ENCODE data around the gene MAZ. TPM values are rescaled to one million over a fixed set of nuclear protein-coding genes. Genes with fewer than 3 reads are reported as not detected.

The MAZ gene
- total and polyA plus RNA-seq, 2 donors (not counting 3 experiments of a cell fraction or from before 2014, with no cell fraction given): 165 to 311 TPM

DNA sequence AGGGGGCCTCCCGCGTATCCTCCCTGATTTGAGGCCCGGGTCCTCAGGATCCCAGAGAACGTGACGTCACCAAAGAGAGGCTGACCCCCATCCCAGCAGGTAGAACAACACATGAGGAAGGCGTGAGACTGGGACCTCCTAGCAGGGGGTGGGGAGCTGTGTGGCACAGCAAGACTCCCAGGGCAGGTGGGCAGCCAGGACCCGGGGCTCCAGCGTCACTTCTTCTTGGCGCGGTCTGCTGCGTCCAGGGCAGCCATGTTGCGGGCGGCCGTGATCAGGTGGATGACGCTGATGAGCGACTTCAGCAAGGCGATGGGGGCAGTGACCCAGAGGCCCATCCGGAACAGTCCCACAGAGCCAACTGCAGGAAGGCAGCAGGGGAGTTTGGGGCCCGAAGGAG, 52.6 kb downstream of the MAZ start:
- TF ChIP-seq, protein P1, sequence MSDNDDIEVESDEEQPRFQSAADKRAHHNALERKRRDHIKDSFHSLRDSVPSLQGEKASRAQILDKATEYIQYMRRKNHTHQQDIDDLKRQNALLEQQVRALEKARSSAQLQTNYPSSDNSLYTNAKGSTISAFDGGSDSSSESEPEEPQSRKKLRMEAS (IDR thresholded peaks at IDR 0.05; ENCODE audit: insufficient read depth, insufficient read length): no peak
- no peak for TF ChIP-seq POLR2AphosphoS5 (IDR thresholded peaks at IDR 0.05; ENCODE audit: insufficient read depth, low read depth, low read length)
- H3K4me1 ChIP-seq (ENCODE audit: control insufficient read depth, extremely low read depth, insufficient read depth, low read length): peaks cover 7% of the 10 kb centered on the region
- no peaks in the 10 kb centered on the region for H3K9me1 ChIP-seq (replicated peaks; ENCODE audit: control insufficient read depth, extremely low read depth, insufficient read depth, low read length)
- H3K4me2 ChIP-seq (ENCODE audit: insufficient read depth, low read length): no peak overlapping the region
- intact Hi-C loops (cut with micrococcal nuclease) (no loop called here), dilution Hi-C loops (cut with MboI; ENCODE audit: extremely low pct_ligation_motif_present, low sequenced_read_pairs) (no loop called here)
- H3K36me3 ChIP-seq (ENCODE audit: control insufficient read depth in 2 of 2, extremely low read depth in 1 of 2, insufficient read depth in 2 of 2, low read length in 2 of 2): peaks cover 0 to 19% of the 10 kb centered on the region in 2 experiments
- no TSS peak for BruUV-seq (replicated peaks)
- H2AFZ ChIP-seq (ENCODE audit: low read depth, low read length): no peak overlapping the region
- no peaks in the 10 kb centered on the region for H3K27me3 ChIP-seq (ENCODE audit: control insufficient read depth in 2 of 2, insufficient read depth in 2 of 2, low read length in 2 of 2)
- FAIRE-seq (no peak), DNase-seq (ENCODE audit: low read depth, low spot score) (no peak)
- H3K79me2 ChIP-seq (ENCODE audit: control insufficient read depth, insufficient read depth, low read length): peaks cover 14% of the 10 kb centered on the region
- H4K20me1 ChIP-seq (replicated peaks; ENCODE audit: control insufficient read depth, extremely low read depth, insufficient read depth, low read length): no peaks in the 10 kb centered on the region
- H3K4me3 ChIP-seq (replicated peaks in 1 of 3; ENCODE audit: insufficient read depth in 1 of 3, low read depth in 1 of 3, low read length in 3 of 3): no peak overlapping the region
- no peak overlapping the region for H3K9ac ChIP-seq (replicated peaks; ENCODE audit: extremely low read depth, insufficient read depth, low read length)
- H3K9me3 ChIP-seq (replicated peaks; ENCODE audit: control insufficient read depth, insufficient read depth, low read length): no peaks in the 10 kb centered on the region
- ChIA-PET POLR2A (no interaction called here), CTCF (no interaction called here)
- H3K27ac ChIP-seq (ENCODE audit: insufficient read depth, low read depth, low read length): no peak overlapping the region

DNA sequence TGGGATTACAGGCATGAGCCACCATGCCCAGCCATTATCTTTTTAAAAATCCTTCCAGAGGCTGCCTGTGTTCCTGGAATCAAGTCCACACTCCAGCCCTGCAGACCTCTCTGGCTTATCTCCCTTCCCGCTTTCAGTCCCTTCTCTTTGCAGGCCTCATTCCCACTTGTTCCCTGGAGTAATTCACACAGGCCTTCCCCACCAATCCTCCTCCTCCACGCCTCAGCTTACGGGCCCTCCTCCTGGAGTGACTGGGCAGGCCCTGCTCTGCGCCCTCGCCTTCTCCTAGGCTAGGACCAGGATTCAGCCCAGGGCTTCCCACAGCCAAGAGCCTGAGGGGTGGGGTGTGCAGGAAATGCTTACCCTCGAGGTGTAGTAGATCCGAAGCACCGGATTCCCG, 53.9 kb downstream of the MAZ start:
- H3K79me2 ChIP-seq (ENCODE audit: control insufficient read depth, insufficient read depth, low read length): peaks cover 14% of the 10 kb centered on the region
- dilution Hi-C loops (cut with MboI; ENCODE audit: extremely low pct_ligation_motif_present, low sequenced_read_pairs) (no loop called here), intact Hi-C loops (cut with micrococcal nuclease) (no loop called here)
- CTCF ChIA-PET: interaction anchor here (3.9 kb wide), 1 partner anchor 12 kb away, joined by 19 read pairs; no protein-coding TSS in a partner anchor
- TF ChIP-seq MYC (IDR thresholded peaks at IDR 0.05; ENCODE audit: low read depth, low read length) (no peak), FOS (IDR thresholded peaks at IDR 0.05; ENCODE audit: borderline replicate concordance, insufficient read depth, low read length) (no peak), EZH2 (IDR thresholded peaks at IDR 0.05; ENCODE audit: borderline replicate concordance, low read depth, low read length, severe bottlenecking) (no peak), CTCF (IDR thresholded peaks at IDR 0.05; ENCODE audit: extremely low read depth in 1 of 2, insufficient read depth in 1 of 2, low read depth in 1 of 2, low read length in 2 of 2) (no peak), GATA2 (IDR thresholded peaks at IDR 0.05; ENCODE audit: insufficient read depth, insufficient read length, low read depth, low read length) (no peak), POLR2A (IDR thresholded peaks at IDR 0.05; ENCODE audit: low read depth, low read length) (no peak), JUN (IDR thresholded peaks at IDR 0.05; ENCODE audit: borderline replicate concordance, insufficient read depth, insufficient read length, low read depth) (no peak), POLR2AphosphoS5 (IDR thresholded peaks at IDR 0.05; ENCODE audit: insufficient read depth, low read depth, low read length) (no peak)
- TF ChIP-seq, protein P1 (IDR thresholded peaks at IDR 0.05; ENCODE audit: insufficient read depth, insufficient read length): no peak
- POLR2A ChIA-PET: no interaction called here
- no peaks in the 10 kb centered on the region for H4K20me1 ChIP-seq (replicated peaks; ENCODE audit: control insufficient read depth, extremely low read depth, insufficient read depth, low read length)
- H3K9me1 ChIP-seq (replicated peaks; ENCODE audit: control insufficient read depth, extremely low read depth, insufficient read depth, low read length): no peaks in the 10 kb centered on the region
- H3K9ac ChIP-seq (replicated peaks; ENCODE audit: extremely low read depth, insufficient read depth, low read length): no peak overlapping the region
- H3K36me3 ChIP-seq (ENCODE audit: control insufficient read depth in 2 of 2, extremely low read depth in 1 of 2, insufficient read depth in 2 of 2, low read length in 2 of 2): peaks cover 0 to 19% of the 10 kb centered on the region in 2 experiments
- no peaks in the 10 kb centered on the region for H3K9me3 ChIP-seq (replicated peaks; ENCODE audit: control insufficient read depth, insufficient read depth, low read length)
- H2AFZ ChIP-seq (ENCODE audit: low read depth, low read length): no peak overlapping the region
- H3K27me3 ChIP-seq (ENCODE audit: control insufficient read depth in 2 of 2, insufficient read depth in 2 of 2, low read length in 2 of 2): no peaks in the 10 kb centered on the region
- H3K4me2 ChIP-seq (ENCODE audit: insufficient read depth, low read length): no peak overlapping the region
- BruUV-seq (replicated peaks): no TSS peak
- no peak overlapping the region for H3K27ac ChIP-seq (ENCODE audit: insufficient read depth, low read depth, low read length)
- no peak for DNase-seq (ENCODE audit: low read depth, low spot score)
- H3K4me3 ChIP-seq (replicated peaks in 1 of 3; ENCODE audit: insufficient read depth in 1 of 3, low read depth in 1 of 3, low read length in 3 of 3): no peak overlapping the region
- no peak for FAIRE-seq
- peaks cover 7% of the 10 kb centered on the region for H3K4me1 ChIP-seq (ENCODE audit: control insufficient read depth, extremely low read depth, insufficient read depth, low read length)

Data from endothelial cell of umbilical vein (primary cell).